Measurements from ENCODE around the gene TIE1.

Gene TIE1

GRCh38 chr1:43274125-43274803 lies 26.5 kb upstream of the TIE1 start:
- peak; percentile 15 for DNase-seq (ENCODE audit: low read depth)

GRCh38 chr1:43274804-43275180 lies 26.0 kb upstream of the TIE1 start:
- DNase-seq (ENCODE audit: low read depth), result no peak

GRCh38 chr1:43275826-43276620 lies 24.8 kb upstream of the TIE1 start:
- DNase-seq (ENCODE audit: low read depth), result no peak

- no peak for DNase-seq (ENCODE audit: low read depth)
Measured at GRCh38 chr1:43276673-43277072, 24.1 kb upstream of the TIE1 start.

GRCh38 chr1:43277116-43277876 lies 23.5 kb upstream of the TIE1 start:
- no peak for DNase-seq (ENCODE audit: low read depth)

GRCh38 chr1:43279161-43279560 lies 21.6 kb upstream of the TIE1 start:
- DNase-seq (ENCODE audit: low read depth), result no peak

- DNase-seq (ENCODE audit: low read depth), result no peak
Measured at GRCh38 chr1:43279666-43280065, 21.1 kb upstream of the TIE1 start.

GRCh38 chr1:43280692-43281091 lies 20.1 kb upstream of the TIE1 start:
- no peak for DNase-seq (ENCODE audit: low read depth)

- DNase-seq (ENCODE audit: low read depth), result no peak
Measured at GRCh38 chr1:43282220-43283195, 18.3 kb upstream of the TIE1 start.

- DNase-seq (ENCODE audit: low read depth), result no peak
Measured at GRCh38 chr1:43284065-43284464, 16.7 kb upstream of the TIE1 start.

- DNase-seq (ENCODE audit: low read depth), result no peak
Measured at GRCh38 chr1:43284546-43285110, 16.2 kb upstream of the TIE1 start.

- DNase-seq (ENCODE audit: low read depth), result peak; percentile 5
Measured at GRCh38 chr1:43285269-43285990, 15.4 kb upstream of the TIE1 start, which contains the start of gene C1orf210. Gene C1orf210 (minus strand): TSS chr1:43285581. CDS start chr1:43283270, 2,311 bp downstream.

- DNase-seq (ENCODE audit: low read depth), result no peak
Measured at GRCh38 chr1:43286115-43286514, 14.7 kb upstream of the TIE1 start.

- DNase-seq (ENCODE audit: low read depth), result no peak
Measured at GRCh38 chr1:43286533-43286932, 14.2 kb upstream of the TIE1 start.

- DNase-seq (ENCODE audit: low read depth), result no peak
Measured at GRCh38 chr1:43288058-43288784, 12.6 kb upstream of the TIE1 start.

GRCh38 chr1:43288785-43289706 lies 11.7 kb upstream of the TIE1 start:
- DNase-seq (ENCODE audit: low read depth), result no peak

GRCh38 chr1:43292216-43292615 lies 8.6 kb upstream of the TIE1 start:
- no peak for DNase-seq (ENCODE audit: low read depth)

GRCh38 chr1:43292679-43293078 lies 8.1 kb upstream of the TIE1 start:
- no peak for DNase-seq (ENCODE audit: low read depth)

GRCh38 chr1:43293176-43293575 lies 7.6 kb upstream of the TIE1 start:
- no peak for DNase-seq (ENCODE audit: low read depth)

Measured in activated T-cell treated with anti-CD3 and anti-CD28 coated beads for 48 hours (primary cell).